ENCODE measurements around the gene MRGPRD. TPM values are rescaled to one million over a fixed set of nuclear protein-coding genes. Genes with fewer than 3 reads are reported as not detected.

MRGPRD gene
- total and polyA plus RNA-seq, 2 of the 8 experiments (the other 6 are each of a cell fraction or from before 2014, with no cell fraction given): not detected

DNA sequence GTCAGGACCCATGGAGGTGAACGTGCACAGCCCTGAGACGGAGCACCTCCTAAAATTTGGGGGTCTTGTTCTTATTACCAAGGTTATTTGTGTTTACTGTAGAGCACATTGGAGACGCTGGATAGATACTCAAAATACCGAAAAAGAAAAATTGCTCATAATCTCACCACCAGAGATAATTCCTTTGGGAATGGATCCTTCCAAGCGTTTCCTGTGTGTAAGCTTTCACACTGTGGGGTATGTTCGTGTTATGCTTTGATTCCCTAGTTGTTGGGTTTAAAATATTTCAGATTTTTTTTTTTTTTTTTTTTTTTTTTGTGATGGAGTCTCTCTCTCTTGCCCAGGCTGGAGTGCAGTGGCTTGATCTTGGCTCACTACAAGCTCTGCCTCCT, 14.1 kb upstream of the MRGPRD start:
- no peak overlapping the region for H2BK120ac ChIP-seq (replicated peaks; ENCODE audit: low read depth, low read length)
- H3K23ac ChIP-seq (ENCODE audit: insufficient read length): no peak overlapping the region
- H2BK15ac ChIP-seq (ENCODE audit: low read length): no peak overlapping the region
- no peak overlapping the region for H2BK5ac ChIP-seq (ENCODE audit: low read depth, low read length)
- H3K79me1 ChIP-seq (ENCODE audit: low read depth, low read length): no peaks in the 10 kb centered on the region
- H3K56ac ChIP-seq (replicated peaks; ENCODE audit: insufficient read length, low read depth, low read length): no peak overlapping the region
- no peak overlapping the region for H4K8ac ChIP-seq (ENCODE audit: extremely low read depth, insufficient read depth, low read length)
- H3K36me3 ChIP-seq (ENCODE audit: control insufficient read depth in 2 of 4, insufficient read depth in 4 of 4, low read length in 3 of 4): no peaks in the 10 kb centered on the region
- peaks cover 0 to 2% of the 10 kb centered on the region in 2 experiments for H4K20me1 ChIP-seq (replicated peaks in 1 of 2; ENCODE audit: control insufficient read depth in 1 of 2, insufficient read depth in 2 of 2, low read length in 2 of 2)
- H2BK12ac ChIP-seq (ENCODE audit: low read depth, low read length): no peak overlapping the region
- H2BK20ac ChIP-seq (ENCODE audit: low read length): no peak overlapping the region
- POLR2A ChIA-PET (ENCODE audit: partially characterized antibody): no interaction called here
- no peak overlapping the region for H3K9ac ChIP-seq (replicated peaks in 1 of 4; ENCODE audit: extremely low read depth in 1 of 4, low read depth in 3 of 4, low read length in 3 of 4)
- FAIRE-seq (no peak), DNase-seq (ENCODE audit: low read depth in 1 of 2, low spot score in 2 of 2) (no peak)
- TF ChIP-seq KDM4A (IDR thresholded peaks at IDR 0.05; ENCODE audit: low read depth, low read length, severe bottlenecking) (no peak), KDM5A (IDR thresholded peaks at IDR 0.05; ENCODE audit: low read length) (no peak), ZNF274 (IDR thresholded peaks at IDR 0.05; ENCODE audit: borderline replicate concordance, extremely low read depth, low read length) (no peak)
- no peaks in the 10 kb centered on the region for H3K23me2 ChIP-seq (ENCODE audit: low read depth, low read length)
- H4K91ac ChIP-seq (replicated peaks; ENCODE audit: insufficient read length, low read length): no peak overlapping the region
- CTCF ChIA-PET (ENCODE audit: partially characterized antibody): no interaction called here
- no peak overlapping the region for H3K18ac ChIP-seq (ENCODE audit: extremely low read depth, low read length)
- no peak overlapping the region for H3K27ac ChIP-seq (ENCODE audit: low read depth, low read length)
- no peak overlapping the region for H3K4me3 ChIP-seq (ENCODE audit: extremely low read depth in 1 of 4, insufficient read depth in 2 of 4, low read depth in 3 of 4, low read length in 4 of 4)
- H3K9me3 ChIP-seq (ENCODE audit: insufficient read depth in 2 of 2, low read depth in 1 of 2, low read length in 1 of 2): no peaks in the 10 kb centered on the region
- H3K14ac ChIP-seq (ENCODE audit: insufficient read length): no peak overlapping the region
- no peak overlapping the region for H4K5ac ChIP-seq (ENCODE audit: insufficient read length, low read depth, low read length)
- no peak overlapping the region for H3K4me2 ChIP-seq (ENCODE audit: insufficient read depth in 1 of 2, low read depth in 2 of 2, low read length in 2 of 2)
- 91% methylated on average over 6 of the region's 6 CpGs; no CpG with 5 or more reads in 1 of the 2 experiments for WGBS, 2 experiments (ENCODE audit: extremely low coverage in 1 of 2, insufficient coverage in 1 of 2, insufficient read length in 1 of 2, insufficient replicate concordance in 2 of 2, low coverage in 1 of 2, low lambda C conversion rate in 2 of 2, missing lambda C conversion rate in 1 of 2)
- H3K27me3 ChIP-seq (replicated peaks in 1 of 4; ENCODE audit: control insufficient read depth in 3 of 4, extremely low read depth in 1 of 4, insufficient read depth in 3 of 4, low read length in 3 of 4): no peaks in the 10 kb centered on the region
- H3K79me2 ChIP-seq (ENCODE audit: control insufficient read depth in 1 of 2, insufficient read depth in 2 of 2, low read length in 2 of 2): no peaks in the 10 kb centered on the region
- H2AFZ ChIP-seq (ENCODE audit: low read length): no peak overlapping the region
- no peak overlapping the region for H3K4ac ChIP-seq (replicated peaks; ENCODE audit: insufficient read length, low read depth, low read length)
- H2AK5ac ChIP-seq (ENCODE audit: low read depth, low read length): no peak overlapping the region
- H3K4me1 ChIP-seq (replicated peaks in 1 of 4; ENCODE audit: control insufficient read depth in 3 of 4, insufficient read depth in 4 of 4, low read length in 3 of 4): peaks cover 0 to 2% (median 1%) of the 10 kb centered on the region in 4 experiments; a peak in 2 of 7 replicates

Measured in H1 (cell line).